ENCODE measurements around the gene ARPC2.
"Not testable (repeated sequence)": the region's sequence is repeated elsewhere in the genome, so short reads cannot be mapped to it uniquely, and the experiment has no call there.

The ARPC2 gene

GRCh38 chr2:218271865-218272530 lies 55.0 kb downstream of the ARPC2 start:
- no peak for FAIRE-seq

- peak; percentile 43 for FAIRE-seq
Observed at GRCh38 chr2:218272531-218273212, 55.7 kb downstream of the ARPC2 start.

- FAIRE-seq: not testable (repeated sequence)
Observed at GRCh38 chr2:218273214-218273907, 56.4 kb downstream of the ARPC2 start.

- no peak for FAIRE-seq
Observed at GRCh38 chr2:218273908-218274249, 56.9 kb downstream of the ARPC2 start.

GRCh38 chr2:218274586-218274985 lies 57.6 kb downstream of the ARPC2 start:
- no peak for FAIRE-seq

- FAIRE-seq: no peak
Observed at GRCh38 chr2:218275371-218276072, 58.5 kb downstream of the ARPC2 start.

GRCh38 chr2:218276986-218277755 lies 60.2 kb downstream of the ARPC2 start:
- FAIRE-seq: no peak

- FAIRE-seq: no peak
Observed at GRCh38 chr2:218277921-218278320, 60.9 kb downstream of the ARPC2 start.

GRCh38 chr2:218278531-218279360 lies 61.8 kb downstream of the ARPC2 start:
- no peak for FAIRE-seq

GRCh38 chr2:218280260-218280870 lies 63.4 kb downstream of the ARPC2 start:
- no peak for FAIRE-seq

- FAIRE-seq: no peak
Observed at GRCh38 chr2:218281449-218281848, 64.5 kb downstream of the ARPC2 start.

GRCh38 chr2:218282173-218282991 lies 65.4 kb downstream of the ARPC2 start:
- FAIRE-seq: no peak

GRCh38 chr2:218284106-218284811 lies 67.3 kb downstream of the ARPC2 start:
- no peak for FAIRE-seq

- FAIRE-seq: no peak
Observed at GRCh38 chr2:218285604-218286003, 68.6 kb downstream of the ARPC2 start.

GRCh38 chr2:218286570-218287459 lies 69.8 kb downstream of the ARPC2 start:
- peak; percentile 67 for FAIRE-seq

GRCh38 chr2:218289639-218290315 lies 72.8 kb downstream of the ARPC2 start:
- FAIRE-seq: no peak

GRCh38 chr2:218290316-218291261 lies 73.6 kb downstream of the ARPC2 start:
- no peak for FAIRE-seq
